Gastrocnemius medialis (tissue), 4 donors: Measurements from ENCODE around the gene CRYL1. TPM values are rescaled to one million over a fixed set of nuclear protein-coding genes. Genes with fewer than 3 reads are reported as not detected.
"Not testable (repeated sequence)": the region's sequence is repeated elsewhere in the genome, so short reads cannot be mapped to it uniquely, and the experiment has no call there.

ENCODE experiments used
- ATAC-seq, 2 donors: fragments of 150-250 bp; one replicate each; pipeline ENCODE4 v1.9.1; 2016
- DNase-seq, 2 donors: peaks; one replicate each; pipeline ENCODE4 v3.0.0-alpha.2; 2019
- H3K27ac ChIP-seq, 4 donors: fragments of 200-600 bp; sonication (generic); 1 replicate in 1 of 4; 2 replicates in 3 of 4; pipeline ENCODE4 v1.5.1; 2016 to 2018; ENCODE audit warnings: mild to moderate bottlenecking in 2 of 4, moderate library complexity in 1 of 4
- H3K27me3 ChIP-seq, 3 donors: fragments of 200-600 bp; sonication (generic) in 2 of 3; 1 replicate in 1 of 3; 2 replicates in 2 of 3; pipeline versions ENCODE4 v1.5.1 to v1.6.0; 2016 to 2019; ENCODE audit warnings: mild to moderate bottlenecking in 1 of 3, moderate library complexity in 1 of 3
- H3K36me3 ChIP-seq, 2 donors: fragments of 200-600 bp; sonication (generic) in 1 of 2; one replicate each; pipeline ENCODE4 v1.5.1; 2017 to 2018
- H3K4me1 ChIP-seq, 2 donors: fragments of 200-600 bp; sonication (generic) in 1 of 2; one replicate each; pipeline ENCODE4 v1.5.1; 2016 to 2017; ENCODE audit warnings: mild to moderate bottlenecking in 2 of 2
- H3K4me3 ChIP-seq, 4 donors: fragments of 200-600 bp; sonication (generic) in 3 of 4; 1 replicate in 1 of 4; 2 replicates in 3 of 4; pipeline ENCODE4 v1.5.1; 2016 to 2019; ENCODE audit warnings: mild to moderate bottlenecking in 2 of 4
- H3K9me3 ChIP-seq, 3 donors: fragments of 200-600 bp; sonication (generic) in 2 of 3; 1 replicate in 1 of 3; 2 replicates in 2 of 3; pipeline ENCODE4 v1.5.1; 2016 to 2019
- CTCF ChIP-seq, 5 experiments: fragments of 450-650 bp in 3 of 5; fragments of 200-600 bp in 2 of 5; sonication (generic) in 2 of 5; IDR thresholded peaks in 4 of 5; conservative IDR thresholded peaks in 1 of 5; 1 replicate in 4 of 5; 2 replicates in 1 of 5; pipeline ENCODE4 v1.5.1; 2016 to 2019; ENCODE audit warnings: antibody characterized with exemption in 5 of 5, mild to moderate bottlenecking in 3 of 5, moderate library complexity in 3 of 5
- POLR2A ChIP-seq, 2 donors: fragments of 450-650 bp; IDR thresholded peaks; one replicate each; pipeline ENCODE4 v1.6.1; 2017; ENCODE audit warnings: antibody characterized with exemption in 2 of 2, mild to moderate bottlenecking in 2 of 2, moderate library complexity in 2 of 2
- in situ Hi-C, 4 donors: fragments of 200-750 bp; cut with MboI; loops; one replicate each; pipeline versions ENCODE4 v1.15.0 to v1.8.0; 2017; ENCODE audit warnings: low sequenced_read_pairs in 4 of 4
- intact Hi-C: fragments of 100-400 bp; cut with DNase I; formaldehyde crosslinking; loops from one replicate; pipeline ENCODE4 v1.15.1; 2023; ENCODE audit warnings: low total_unique reads
- total RNA-seq, 4 donors: library from RNA; depleted of rRNA; stranded (reverse); fragments of >200 nt; gene quantifications; one replicate each; pipeline versions ENCODE4 v1.1.0 to v1.2.3, GENCODE V29; 2016

CRYL1 gene
- total RNA-seq, 4 donors from 2014 or later, result 11.0 to 17.4 (median 15.7) TPM

- Histone ChIP-seq H3K27me3 (no peaks in the 10 kb centered on the region), H3K36me3 (no peaks in the 10 kb centered on the region), H3K27ac (no peak overlapping the region), H3K9me3 (no peaks in the 10 kb centered on the region), H3K4me1 (peaks cover 0 to 7% of the 10 kb centered on the region in 2 donors), H3K4me3 (no peak overlapping the region)
- intact Hi-C loops, result no loop called here
- DNase-seq, result no peak
- TF ChIP-seq CTCF (IDR thresholded peaks at IDR 0.05 in 4 of 5, conservative IDR thresholded peaks at IDR 0.05 in 1 of 5) (no peak), POLR2A (IDR thresholded peaks at IDR 0.05) (no peak)
- in situ Hi-C loops, result no loop called here
- ATAC-seq, result no peak
Measured at GRCh38 chr13:20436505-20436904, 89.2 kb downstream of the CRYL1 start.

- Histone ChIP-seq H3K4me1 (peaks cover 0 to 9% of the 10 kb centered on the region in 2 donors), H3K27me3 (no peaks in the 10 kb centered on the region)
- no peak for ATAC-seq
Measured at GRCh38 chr13:20435616-20436368, 89.9 kb downstream of the CRYL1 start.

GRCh38 chr13:20434210-20434609 is 91.4 kb downstream of the CRYL1 start:
- in situ Hi-C loops, H3K4me3 ChIP-seq, ATAC-seq, H3K27ac ChIP-seq, intact Hi-C loops, H3K27me3 ChIP-seq, DNase-seq, H3K4me1 ChIP-seq, H3K36me3 ChIP-seq, H3K9me3 ChIP-seq: not testable (repeated sequence)

More at GRCh38 chr13:20435616-20436368, 89.9 kb downstream of the CRYL1 start:
- Histone ChIP-seq H3K4me3 (no peak overlapping the region), H3K27ac (no peak overlapping the region), H3K36me3 (peaks cover 0 to 3% of the 10 kb centered on the region in 2 donors), H3K9me3 (no peaks in the 10 kb centered on the region)
- TF ChIP-seq POLR2A (IDR thresholded peaks at IDR 0.05) (no peak), CTCF (IDR thresholded peaks at IDR 0.05 in 4 of 5, conservative IDR thresholded peaks at IDR 0.05 in 1 of 5) (no peak)
- intact Hi-C loops (no loop called here), in situ Hi-C loops (no loop called here)
- no peak for DNase-seq

- no peaks in the 10 kb centered on the region for H3K27me3 ChIP-seq
- no peak for DNase-seq
- peak; percentile 60 to 78 for ATAC-seq
- H3K9me3 ChIP-seq, result no peaks in the 10 kb centered on the region
- peaks cover 0 to 4% of the 10 kb centered on the region in 2 donors for H3K36me3 ChIP-seq
- peaks cover 0 to 9% of the 10 kb centered on the region in 2 donors for H3K4me1 ChIP-seq
- in situ Hi-C loops, result no loop called here
- intact Hi-C loops, result no loop called here
- H3K4me3 ChIP-seq, result no peak overlapping the region
- peak overlapping the region in 2 of 4 donors; percentile 18 to 60 for H3K27ac ChIP-seq
- no peak for TF ChIP-seq CTCF (IDR thresholded peaks at IDR 0.05 in 4 of 5, conservative IDR thresholded peaks at IDR 0.05 in 1 of 5)
- no peak for TF ChIP-seq POLR2A (IDR thresholded peaks at IDR 0.05)
Measured at GRCh38 chr13:20431687-20432384, 93.8 kb downstream of the CRYL1 start.

- Histone ChIP-seq H3K9me3 (no peaks in the 10 kb centered on the region), H3K4me1 (peaks cover 0 to 9% of the 10 kb centered on the region in 2 donors), H3K27ac (no peak overlapping the region), H3K36me3 (peaks cover 0 to 4% of the 10 kb centered on the region in 2 donors), H3K27me3 (no peaks in the 10 kb centered on the region), H3K4me3 (no peak overlapping the region)
- no peak for DNase-seq
- intact Hi-C loops (no loop called here), in situ Hi-C loops (no loop called here)
- TF ChIP-seq POLR2A (IDR thresholded peaks at IDR 0.05) (no peak), CTCF (IDR thresholded peaks at IDR 0.05 in 4 of 5, conservative IDR thresholded peaks at IDR 0.05 in 1 of 5) (no peak)
- ATAC-seq, result no peak
Measured at GRCh38 chr13:20431080-20431479, 94.6 kb downstream of the CRYL1 start.
